BLaER1 (cell line): ENCODE data around the gene PPFIBP1.

ENCODE experiments used
- H3K27ac ChIP-seq: shearing (Covaris generic); formaldehyde crosslinking; 2 replicates; pipeline ENCODE4 v1.8.1; 2022
- H3K27me3 ChIP-seq: shearing (Covaris generic); formaldehyde crosslinking; 2 replicates; pipeline ENCODE4 v1.8.1; 2022
- H3K36me3 ChIP-seq: shearing (Covaris generic); formaldehyde crosslinking; 2 replicates; pipeline ENCODE4 v1.8.1; 2022
- H3K4me1 ChIP-seq: shearing (Covaris generic); formaldehyde crosslinking; 2 replicates; pipeline ENCODE4 v1.8.1; 2022
- H3K4me2 ChIP-seq: shearing (Covaris generic); formaldehyde crosslinking; 2 replicates; pipeline ENCODE4 v1.8.1; 2022
- H3K4me3 ChIP-seq: shearing (Covaris generic); formaldehyde crosslinking; 2 replicates; pipeline ENCODE4 v1.8.1; 2022
- H3K9ac ChIP-seq: shearing (Covaris generic); formaldehyde crosslinking; 2 replicates; pipeline ENCODE4 v1.8.1; 2022
- H3K9me3 ChIP-seq: shearing (Covaris generic); formaldehyde crosslinking; 2 replicates; pipeline ENCODE4 v1.8.1; 2022
- H4K20me1 ChIP-seq: shearing (Covaris generic); formaldehyde crosslinking; 2 replicates; pipeline ENCODE4 v1.8.1; 2022
- Cebpa-rat ChIP-seq: shearing (Covaris generic); IDR thresholded peaks from 2 replicates; pipeline ENCODE4 v1.8.1; 2022

Gene PPFIBP1

DNA sequence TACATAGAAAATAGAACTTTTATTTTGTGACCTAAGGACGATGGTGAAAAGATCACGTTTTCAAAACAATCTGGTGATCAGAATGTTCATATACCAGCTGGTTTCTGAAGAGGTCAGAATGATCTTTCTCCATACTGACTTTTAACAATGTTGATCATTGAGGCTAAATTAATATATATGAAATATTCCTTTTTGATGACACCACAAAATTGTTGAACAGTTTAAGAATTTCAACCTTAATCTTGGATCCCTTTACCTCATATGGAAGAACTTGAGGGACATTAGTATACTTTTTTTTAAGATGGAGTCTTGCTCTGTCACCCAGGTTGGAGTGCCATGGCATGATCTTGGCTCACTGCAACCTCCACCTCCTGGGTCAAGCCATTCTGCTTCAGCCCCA, 169.4 kb downstream of the PPFIBP1 start:
- no peak overlapping the region for H3K4me3 ChIP-seq
- no peaks in the 10 kb centered on the region for H3K27me3 ChIP-seq
- H3K4me2 ChIP-seq: no peak overlapping the region
- TF ChIP-seq Cebpa-rat: no peak
- H3K9ac ChIP-seq: no peak overlapping the region
- peaks cover 77% of the 10 kb centered on the region for H3K36me3 ChIP-seq
- H3K4me1 ChIP-seq: no peaks in the 10 kb centered on the region
- H3K27ac ChIP-seq: no peak overlapping the region
- H4K20me1 ChIP-seq: no peaks in the 10 kb centered on the region
- no peaks in the 10 kb centered on the region for H3K9me3 ChIP-seq

DNA sequence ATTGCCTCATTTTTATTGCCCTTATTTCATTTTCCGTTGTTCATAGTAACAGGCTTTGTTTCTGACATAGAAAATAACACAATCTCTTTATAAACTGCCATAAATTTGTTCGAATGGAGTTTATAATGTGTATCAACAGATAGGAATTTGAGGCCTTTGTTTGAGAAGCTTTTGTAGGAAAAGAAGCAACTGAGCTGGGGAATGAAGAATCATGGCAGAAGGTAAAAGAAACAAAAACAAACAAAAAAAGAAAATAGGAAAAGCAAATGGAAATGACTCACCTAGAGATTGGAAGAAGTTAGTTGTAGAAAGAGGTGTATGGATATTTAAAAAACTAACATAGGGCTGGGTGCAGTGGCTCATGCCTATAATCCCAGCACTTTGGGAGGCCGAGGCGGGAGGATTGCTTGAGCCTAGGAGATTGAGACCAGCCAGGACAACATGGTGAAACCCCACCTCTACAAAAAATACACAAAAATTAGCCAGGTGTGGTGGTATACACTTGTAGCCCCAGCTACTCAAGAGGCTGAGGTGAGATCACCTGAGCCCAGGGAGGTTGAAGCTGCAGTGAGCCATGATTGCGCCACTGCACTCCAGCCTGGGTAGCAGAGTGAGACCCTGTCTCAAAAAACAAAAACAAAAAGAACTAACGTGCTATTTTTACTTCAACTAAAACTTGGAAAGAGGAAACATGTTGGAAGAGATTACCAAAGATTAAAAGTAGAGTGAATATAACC, 171.7 kb downstream of the PPFIBP1 start:
- Histone ChIP-seq H3K27ac (no peak overlapping the region), H3K4me3 (no peak overlapping the region), H3K4me1 (no peaks in the 10 kb centered on the region), H3K27me3 (no peaks in the 10 kb centered on the region), H3K4me2 (no peak overlapping the region), H3K36me3 (peaks cover 54% of the 10 kb centered on the region), H4K20me1 (no peaks in the 10 kb centered on the region), H3K9ac (no peak overlapping the region), H3K9me3 (no peaks in the 10 kb centered on the region)
- no peak for TF ChIP-seq Cebpa-rat

DNA sequence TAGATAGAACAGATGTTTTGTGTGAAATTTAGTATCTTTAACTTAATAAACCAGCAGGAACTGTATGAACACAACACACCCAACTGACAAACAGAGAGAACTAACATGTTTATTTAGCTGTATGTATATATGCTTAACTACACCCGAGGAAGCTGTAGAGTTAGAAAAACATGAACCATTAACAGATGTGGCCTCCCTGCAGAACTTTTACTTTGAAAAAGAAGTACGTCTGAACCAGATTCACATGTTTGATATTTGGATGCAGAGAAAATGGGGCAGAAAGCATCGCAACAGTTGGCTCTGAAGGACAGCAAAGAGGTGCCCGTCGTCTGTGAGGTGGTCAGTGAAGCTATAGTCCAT, 172.3 kb downstream of the PPFIBP1 start, which contains the start of gene REP15:
TSS of gene REP15 (plus strand) at position 155 of the 360 bp plus-strand sequence. CDS start at position 271, 116 bp downstream.
- H3K27ac ChIP-seq: no peak within 1 kb of the TSS
- no peaks in the 10 kb centered on the region for H3K9me3 ChIP-seq
- H3K36me3 ChIP-seq: peaks cover 48% of the 10 kb centered on the region
- no peaks in the 10 kb centered on the region for H4K20me1 ChIP-seq
- H3K4me1 ChIP-seq: no peaks in the 10 kb centered on the region
- H3K4me2 ChIP-seq: no peak within 1 kb of the TSS
- H3K27me3 ChIP-seq: no peaks in the 10 kb centered on the region
- no peak within 1 kb of the TSS for H3K9ac ChIP-seq
- H3K4me3 ChIP-seq: no peak within 1 kb of the TSS
- no peak for TF ChIP-seq Cebpa-rat

DNA sequence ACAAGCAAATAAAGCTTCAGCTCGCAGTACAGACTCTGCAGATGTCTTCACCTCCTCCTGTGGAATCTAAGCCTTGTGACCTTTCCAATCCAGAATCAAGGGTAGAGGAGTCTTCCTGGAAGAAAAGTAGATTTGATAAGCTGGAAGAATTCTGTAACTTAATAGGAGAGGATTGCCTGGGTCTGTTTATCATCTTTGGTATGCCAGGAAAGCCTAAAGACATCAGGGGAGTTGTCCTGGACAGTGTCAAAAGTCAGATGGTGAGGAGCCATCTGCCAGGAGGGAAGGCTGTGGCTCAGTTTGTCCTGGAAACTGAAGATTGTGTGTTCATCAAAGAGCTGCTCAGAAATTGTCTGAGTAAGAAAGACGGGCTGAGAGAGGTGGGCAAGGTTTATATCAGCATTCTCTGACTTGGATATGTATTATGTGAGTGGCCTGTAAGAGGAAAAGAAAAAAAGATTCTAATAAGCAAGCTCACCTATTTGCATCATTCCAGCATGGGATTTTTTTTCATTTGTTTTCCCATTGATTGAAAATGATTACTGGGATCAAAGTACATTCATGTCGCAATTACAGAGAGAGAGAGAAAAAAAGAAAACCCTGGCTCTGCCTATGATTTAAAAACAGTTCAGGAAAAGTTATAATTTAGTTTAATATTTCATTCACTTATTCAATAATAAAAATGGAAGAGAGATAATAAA, 173.0 kb downstream of the PPFIBP1 start:
- Histone ChIP-seq H3K9me3 (no peaks in the 10 kb centered on the region), H3K4me2 (no peak overlapping the region), H3K4me1 (no peaks in the 10 kb centered on the region), H3K36me3 (peaks cover 41% of the 10 kb centered on the region), H3K9ac (no peak overlapping the region), H3K27ac (no peak overlapping the region), H3K27me3 (no peaks in the 10 kb centered on the region), H4K20me1 (no peaks in the 10 kb centered on the region), H3K4me3 (no peak overlapping the region)
- no peak for TF ChIP-seq Cebpa-rat

DNA sequence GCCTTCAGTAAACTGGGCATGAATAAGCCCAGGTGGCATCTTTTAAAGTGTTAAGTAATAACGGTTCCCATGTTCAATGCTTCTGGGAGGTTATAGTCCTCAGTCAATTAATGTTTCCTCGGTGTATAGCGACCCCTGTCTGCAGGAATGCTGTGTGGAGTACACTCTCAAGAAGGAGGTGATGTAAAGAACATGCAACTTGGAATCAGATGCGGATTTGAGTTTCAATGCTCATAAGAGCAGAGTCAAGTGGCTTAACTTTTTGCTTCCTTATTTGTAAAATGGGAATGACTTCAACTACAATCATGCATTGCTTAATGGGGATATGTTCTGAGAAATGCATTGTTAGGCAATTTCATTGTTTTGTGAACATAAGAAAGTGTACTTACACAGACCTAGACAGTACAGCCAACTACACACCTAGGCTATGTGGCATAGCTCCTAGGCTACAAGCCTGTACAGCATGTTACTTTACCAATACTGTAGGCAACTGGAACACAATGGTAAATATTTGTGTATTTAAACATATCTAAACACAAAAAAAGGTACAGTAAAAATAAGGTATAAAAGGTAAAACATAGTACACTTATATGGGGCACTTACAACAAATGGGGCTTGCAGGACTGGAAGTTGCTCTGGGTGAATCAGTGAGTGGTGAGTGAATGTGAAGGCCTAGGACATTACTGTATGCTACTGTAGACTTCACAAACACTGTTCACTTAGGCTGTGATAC, 179.9 kb downstream of the PPFIBP1 start:
- no peaks in the 10 kb centered on the region for H4K20me1 ChIP-seq
- H3K4me3 ChIP-seq: no peak overlapping the region
- H3K27me3 ChIP-seq: no peaks in the 10 kb centered on the region
- H3K9me3 ChIP-seq: no peaks in the 10 kb centered on the region
- H3K36me3 ChIP-seq: no peaks in the 10 kb centered on the region
- no peak overlapping the region for H3K27ac ChIP-seq
- no peak for TF ChIP-seq Cebpa-rat
- H3K9ac ChIP-seq: no peak overlapping the region
- peaks cover 4% of the 10 kb centered on the region; the same call in 1 of the 2 replicates for H3K4me1 ChIP-seq
- H3K4me2 ChIP-seq: no peak overlapping the region

DNA sequence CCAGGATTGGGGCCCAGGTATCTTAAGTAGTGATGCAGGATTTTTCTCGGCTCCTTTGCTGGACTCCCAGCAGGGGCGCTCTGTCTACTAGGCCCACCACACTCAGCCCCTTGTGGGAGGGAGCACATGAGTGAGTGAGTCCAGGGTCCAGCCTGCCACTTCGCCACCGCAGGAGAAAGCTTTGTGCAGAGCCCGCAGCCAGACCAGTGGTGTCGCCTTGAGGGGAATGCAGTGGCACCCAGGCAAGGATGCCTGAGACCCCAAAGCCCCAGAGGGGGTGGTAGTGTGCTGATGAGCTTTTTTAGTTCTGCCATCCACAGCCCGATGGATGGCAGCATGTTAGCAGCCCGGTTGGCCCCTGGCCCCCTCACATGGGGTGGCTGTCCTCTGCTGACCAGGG, 181.3 kb downstream of the PPFIBP1 start:
- Histone ChIP-seq H3K4me2 (no peak overlapping the region), H3K36me3 (no peaks in the 10 kb centered on the region), H3K9ac (no peak overlapping the region), H3K4me3 (no peak overlapping the region), H3K27me3 (no peaks in the 10 kb centered on the region), H3K27ac (no peak overlapping the region), H3K4me1 (peaks cover 8% of the 10 kb centered on the region; the same call in 1 of the 2 replicates), H4K20me1 (no peaks in the 10 kb centered on the region), H3K9me3 (no peaks in the 10 kb centered on the region)
- no peak for TF ChIP-seq Cebpa-rat

DNA sequence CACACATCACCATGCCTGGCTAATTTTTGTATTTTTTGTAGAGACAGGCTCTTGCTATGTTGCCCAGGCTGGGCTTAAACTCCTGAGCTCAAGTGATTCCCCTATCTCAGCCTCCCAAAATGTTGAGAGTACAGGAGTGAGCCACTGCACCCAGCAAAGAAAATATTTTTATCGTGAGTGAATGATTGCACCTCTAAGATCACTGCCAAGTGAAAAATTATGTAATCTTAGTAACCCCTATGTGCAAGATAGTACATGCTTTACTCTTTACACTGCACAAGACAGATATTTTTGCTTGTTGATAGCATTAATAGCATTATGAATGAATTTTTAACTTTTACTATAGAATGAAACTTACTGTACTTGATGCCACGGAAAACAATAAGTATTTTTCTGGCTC, 183.2 kb downstream of the PPFIBP1 start:
- Histone ChIP-seq H3K36me3 (no peaks in the 10 kb centered on the region), H4K20me1 (peaks cover 6% of the 10 kb centered on the region; the same call in 1 of the 2 replicates), H3K9ac (no peak overlapping the region), H3K4me1 (peaks cover 15% of the 10 kb centered on the region), H3K27me3 (no peaks in the 10 kb centered on the region), H3K4me3 (no peak overlapping the region), H3K4me2 (no peak overlapping the region), H3K27ac (no peak overlapping the region), H3K9me3 (no peaks in the 10 kb centered on the region)
- TF ChIP-seq Cebpa-rat: no peak

DNA sequence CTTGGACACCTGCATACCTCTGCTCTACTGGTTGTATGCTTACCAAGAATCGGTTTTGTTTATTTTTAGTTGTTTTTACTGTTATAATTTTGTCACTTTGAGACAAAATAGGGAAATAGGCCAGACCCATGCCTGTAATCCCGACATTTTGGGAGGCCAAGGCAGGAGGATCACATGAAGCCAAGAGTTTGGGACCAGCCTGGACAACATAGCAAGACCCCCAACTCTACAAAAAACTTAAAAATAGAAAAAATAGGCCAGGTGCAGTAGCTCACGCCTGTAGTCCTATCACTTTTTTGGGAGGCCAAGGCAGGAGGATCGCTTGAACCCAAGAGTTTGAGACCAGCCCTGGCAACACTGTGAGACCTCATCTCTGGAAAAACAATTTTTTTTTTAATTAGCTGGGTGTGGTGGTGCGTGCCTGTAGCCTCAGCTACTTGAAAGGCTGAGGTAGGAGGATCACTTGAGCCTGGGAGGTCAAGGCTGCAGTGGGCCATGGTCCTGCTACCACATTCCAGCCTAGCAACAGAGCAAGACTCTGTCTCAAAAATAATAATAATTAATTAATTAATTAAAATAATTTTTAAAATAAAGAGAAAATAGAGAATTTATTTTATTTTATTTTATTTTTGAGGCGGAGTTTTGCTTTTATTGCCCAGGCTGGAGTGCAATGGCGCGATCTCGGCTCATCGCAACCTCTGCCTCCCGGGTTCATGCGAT, 185.4 kb downstream of the PPFIBP1 start:
- Histone ChIP-seq H3K9ac (no peak overlapping the region), H3K27me3 (no peaks in the 10 kb centered on the region), H3K27ac (no peak overlapping the region), H3K4me2 (no peak overlapping the region), H3K4me1 (peaks cover 21% of the 10 kb centered on the region), H3K9me3 (no peaks in the 10 kb centered on the region), H4K20me1 (peaks cover 27% of the 10 kb centered on the region), H3K36me3 (peaks cover 20% of the 10 kb centered on the region), H3K4me3 (0 out of 2 replicates have a peak overlapping the region, but pooled peaks have one; percentile 81)
- no peak for TF ChIP-seq Cebpa-rat

DNA sequence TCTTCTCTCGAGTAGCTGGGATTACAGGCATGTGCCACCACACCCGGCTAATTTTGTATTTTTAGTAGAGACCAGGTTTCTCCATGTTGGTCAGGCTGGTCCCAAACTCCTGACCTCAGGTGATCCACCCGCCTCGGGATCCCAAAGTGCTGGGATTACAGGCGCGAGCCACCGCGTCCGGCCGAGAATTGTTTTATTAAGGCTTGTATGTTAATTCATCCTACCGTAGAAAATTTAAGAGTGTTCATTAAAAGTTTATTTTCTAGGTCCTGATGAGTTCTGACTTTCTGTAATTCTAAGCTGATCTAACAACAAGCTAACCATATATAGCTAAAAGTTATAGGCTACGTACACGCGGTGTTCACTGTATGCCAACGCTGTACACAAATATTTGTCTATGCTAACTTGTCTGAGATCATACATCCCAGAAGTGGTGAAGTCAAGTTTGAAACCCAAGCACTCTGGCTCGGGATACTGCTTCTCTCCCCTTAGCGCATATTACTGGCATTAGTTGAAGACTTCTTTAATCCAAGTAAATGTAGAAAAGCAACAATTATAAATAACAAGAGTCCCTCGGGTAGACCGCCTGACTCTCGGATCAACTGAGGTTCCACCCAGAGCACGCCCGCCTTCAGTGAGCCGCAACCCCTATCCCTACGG, 186.1 kb downstream of the PPFIBP1 start:
- Histone ChIP-seq H3K9me3 (no peaks in the 10 kb centered on the region), H3K36me3 (peaks cover 27% of the 10 kb centered on the region), H3K27ac (peak overlapping the region; percentile 86), H4K20me1 (peaks cover 34% of the 10 kb centered on the region), H3K27me3 (no peaks in the 10 kb centered on the region), H3K4me1 (peaks cover 21% of the 10 kb centered on the region), H3K4me2 (peak overlapping the region; percentile 80), H3K4me3 (peak overlapping the region; percentile 81), H3K9ac (peak overlapping the region; percentile 88)
- no peak for TF ChIP-seq Cebpa-rat
